Gastroesophageal sphincter (tissue), 3 donors: ENCODE measurements around the gene UBE2J1.

ENCODE experiments used
- CTCF ChIP-seq, 4 experiments: fragments of 200-600 bp in 2 of 4; fragments of 450-650 bp in 2 of 4; sonication (generic) in 1 of 4; IDR thresholded peaks; one replicate each; pipeline ENCODE4 v1.5.1; 2017 to 2019; ENCODE audit warnings: antibody characterized with exemption in 4 of 4, mild to moderate bottlenecking in 2 of 4, moderate library complexity in 2 of 4
- EP300 ChIP-seq: sonication (generic); formaldehyde crosslinking; IDR thresholded peaks from one replicate; pipeline ENCODE4 v1.6.1; 2017; ENCODE audit warnings: antibody characterized with exemption, mild to moderate bottlenecking
- POLR2AphosphoS5 ChIP-seq: sonication (generic); formaldehyde crosslinking; IDR thresholded peaks from one replicate; pipeline ENCODE4 v1.6.1; 2017; ENCODE audit warnings: antibody characterized with exemption

GRCh38 chr6:89346433-89346832 lies 6.1 kb downstream of the UBE2J1 start:
- TF ChIP-seq CTCF (IDR thresholded peaks at IDR 0.05) (no peak), EP300 (no peak), POLR2AphosphoS5 (no peak)
